GM12878 (cell line): ENCODE data around the gene TNPO2. TPM values are rescaled to one million over a fixed set of nuclear protein-coding genes. Genes with fewer than 3 reads are reported as not detected.

Source experiments
- ATAC-seq: fragments of 200-7000 bp; cut with Tn5 transposase; 3 replicates; pipeline ENCODE4 v1.9.1; 2020; ENCODE audit warnings: mild to moderate bottlenecking, moderate library complexity
- BruUV-seq: library from RNA; stranded (reverse); fragments of 400-500 nt; replicated peaks from 2 replicates; lab custom pipeline; 2021; lab: Mats Ljungman, UMichigan
- CTCF ChIA-PET: fragments of 300-600 bp; sonication (Branson Sonifier 250); formaldehyde crosslinking; extraction: SDS; loops from one replicate; lab custom pipeline; 2021; ENCODE audit warnings: inconsistent platforms; lab: Yijun Ruan, JAX
- POLR2A ChIA-PET: fragments of 350-600 bp; formaldehyde crosslinking; extraction: SDS; loops from one replicate; lab custom pipeline; 2021; ENCODE audit warnings: inconsistent platforms; lab: Charles Lee
- RAD21 ChIA-PET: fragments of 300-600 bp; sonication (Branson Sonifier 250); formaldehyde crosslinking; loops from one replicate; lab custom pipeline; 2023; ENCODE audit warnings: antibody characterized with exemption; ENCODE audit not compliant: unreplicated experiment; lab: Charles Lee
- SMC1A ChIA-PET: fragments of 300-600 bp; sonication (Branson Sonifier 250); formaldehyde crosslinking; loops from one replicate; lab custom pipeline; 2023; ENCODE audit not compliant: unreplicated experiment, uncharacterized antibody; lab: Charles Lee
- DNase-seq: peaks from one replicate; pipeline ENCODE4 v3.0.0-alpha.2; 2011; ENCODE audit warnings: low read depth, low spot score
- FAIRE-seq: peaks from 3 replicates; lab custom pipeline; 2011; peaks lifted over from hg19 to GRCh38; lab: Jason Lieb, UNC
- H2AFZ ChIP-seq: 2 replicates; pipeline ENCODE4 v1.6.0; 2011; ENCODE audit warnings: low read depth, low read length, control low read depth; ENCODE audit not compliant: control insufficient read depth
- H3K27ac ChIP-seq: 2 replicates; pipeline ENCODE4 v1.5.1; 2011; ENCODE audit warnings: control low read depth; ENCODE audit not compliant: control insufficient read depth, insufficient read depth
- H3K27me3 ChIP-seq, 2 experiments: replicated peaks in 1 of 2; 2 replicates each; pipeline versions ENCODE4 v1.6.0 to v1.6.1; 2011; ENCODE audit warnings: low read length in 1 of 2; ENCODE audit not compliant: control insufficient read depth in 2 of 2, insufficient read depth in 2 of 2
- H3K36me3 ChIP-seq, 2 experiments: 2 replicates each; pipeline ENCODE4 v1.5.1; 2011; ENCODE audit warnings: low read length in 1 of 2; ENCODE audit not compliant: control insufficient read depth in 2 of 2, insufficient read depth in 2 of 2
- H3K4me1 ChIP-seq: 2 replicates; pipeline ENCODE4 v1.6.1; 2011; ENCODE audit warnings: mild to moderate bottlenecking, low read length, moderate library complexity, mixed read lengths; ENCODE audit not compliant: control insufficient read depth, insufficient read depth
- H3K4me2 ChIP-seq: 2 replicates; pipeline ENCODE4 v1.6.0; 2011; ENCODE audit warnings: control low read depth; ENCODE audit not compliant: control insufficient read depth, insufficient read depth
- H3K4me3 ChIP-seq: fragments of 200-600 bp; sonication (generic); 2 replicates; pipeline ENCODE4 v1.5.1; 2016
- H3K79me2 ChIP-seq: 2 replicates; pipeline ENCODE4 v1.6.0; 2011; ENCODE audit warnings: low read length; ENCODE audit not compliant: control insufficient read depth, insufficient read depth
- H3K9ac ChIP-seq: 2 replicates; pipeline ENCODE4 v1.8.0; 2011; ENCODE audit warnings: low read length, control low read depth, mixed read lengths; ENCODE audit not compliant: control insufficient read depth, insufficient read depth
- H3K9me3 ChIP-seq: replicated peaks from 3 replicates; pipeline ENCODE4 v1.5.1; 2011; ENCODE audit warnings: mild to moderate bottlenecking, low read length; ENCODE audit not compliant: control insufficient read depth, insufficient read depth
- H4K20me1 ChIP-seq: 2 replicates; pipeline ENCODE4 v1.6.0; 2011; ENCODE audit not compliant: control insufficient read depth, insufficient read depth
- ESRRA ChIP-seq: IDR thresholded peaks from 2 replicates; pipeline ENCODE4 v1.6.1; 2012; ENCODE audit warnings: mild to moderate bottlenecking, low read length, improper control_type of control experiment
- MAX ChIP-seq: IDR thresholded peaks from 2 replicates; pipeline ENCODE4 v1.6.1; 2012; ENCODE audit warnings: low read depth, low read length, improper control_type of control experiment
- MTA2 ChIP-seq: fragments of 450-650 bp; IDR thresholded peaks from 2 replicates; pipeline ENCODE4 v1.6.1; 2016; ENCODE audit warnings: low read depth, mild to moderate bottlenecking, moderate library complexity
- NFYA ChIP-seq: IDR thresholded peaks from 2 replicates; pipeline ENCODE4 v1.6.1; 2011; ENCODE audit warnings: low read depth, mild to moderate bottlenecking, low read length, improper control_type of control experiment, borderline replicate concordance
- POLR2A ChIP-seq: IDR thresholded peaks from 2 replicates; pipeline ENCODE4 v1.6.1; 2011; ENCODE audit warnings: low read depth, mild to moderate bottlenecking, low read length
- POLR2AphosphoS5 ChIP-seq: IDR thresholded peaks from 2 replicates; pipeline ENCODE4 v1.6.1; 2011; ENCODE audit warnings: mild to moderate bottlenecking, low read length, inconsistent platforms
- RAD51 ChIP-seq: fragments of 450-650 bp; IDR thresholded peaks from 2 replicates; pipeline ENCODE4 v1.6.1; 2016; ENCODE audit warnings: moderate library complexity, mild to moderate bottlenecking, inconsistent platforms
- RELA ChIP-seq: fragments of 450-650 bp; IDR thresholded peaks from 2 replicates; pipeline ENCODE4 v1.8.0; 2014; ENCODE audit warnings: borderline replicate concordance; ENCODE audit not compliant: partially characterized antibody
- RUNX3 ChIP-seq: IDR thresholded peaks from 2 replicates; pipeline ENCODE4 v1.6.1; 2012; ENCODE audit warnings: low read length, inconsistent platforms
- SMC3 ChIP-seq: IDR thresholded peaks from 2 replicates; pipeline ENCODE4 v1.6.1; 2011; ENCODE audit warnings: low read length, improper control_type of control experiment, borderline replicate concordance
- SUZ12 ChIP-seq: fragments of 200-600 bp; sonication (generic); IDR thresholded peaks from one replicate; pipeline ENCODE4 v1.6.1; 2018; ENCODE audit warnings: antibody characterized with exemption, mild to moderate bottlenecking; ENCODE audit not compliant: unreplicated experiment
- USF2 ChIP-seq: IDR thresholded peaks from 2 replicates; pipeline ENCODE4 v1.6.1; 2011; ENCODE audit warnings: low read depth, low read length, improper control_type of control experiment, borderline replicate concordance
- ZBED1 ChIP-seq: IDR thresholded peaks from 2 replicates; pipeline ENCODE4 v1.6.1; 2016; ENCODE audit warnings: borderline replicate concordance
- ZNF274 ChIP-seq: IDR thresholded peaks from one replicate; pipeline ENCODE4 v1.8.0; 2011; ENCODE audit not compliant: insufficient read length, insufficient read depth
- WGBS: methylation state at CpG from one replicate; pipeline ENCODE4 v1.1.6; 2016; ENCODE audit warnings: low lambda C conversion rate; ENCODE audit not compliant: insufficient replicate concordance, insufficient coverage; ENCODE audit errors: missing lambda C conversion rate; 5-methylcytosine and 5-hydroxymethylcytosine counted together
- in situ Hi-C: fragments of 300-500 bp; cut with MboI; formaldehyde crosslinking; loops from 9 replicates; pipeline ENCODE4 v1.14.3; 2018; ENCODE audit warnings: mixed read lengths
- intact Hi-C: fragments of 100-400 bp; cut with micrococcal nuclease; formaldehyde crosslinking; loops from one replicate; pipeline ENCODE4 v1.14.2; 2022; ENCODE audit not compliant: unreplicated experiment
- polyA plus RNA-seq, 11 experiments: library from polyadenylated mRNA; depleted of rRNA in 4 of 11; unstranded in 6 of 11; stranded (reverse) in 5 of 11; fragments of >200 nt; fragmentation: Nextera tagmentation in 4 of 11; fragmentation: Illumina TruSeq in 1 of 11; extraction: Ambion mirVana in 4 of 11; extraction: Trizol in 1 of 11; gene quantifications; 1 replicate in 1 of 11; 2 replicates in 10 of 11; pipeline versions ENCODE4 v1.2.1 to v1.2.3, GENCODE V29; 2011 to 2016; ENCODE audit warnings: inconsistent platforms in 2 of 11, missing spikeins in 2 of 11, low read depth in 1 of 11
- total RNA-seq, 4 experiments: library from RNA; depleted of rRNA in 3 of 4; stranded (reverse); fragments of >200 nt in 3 of 4; fragmentation: Illumina TruSeq in 1 of 4; extraction: Trizol in 1 of 4; gene quantifications; 2 replicates each; pipeline versions ENCODE4 v1.2.1 to v1.2.3, GENCODE V29; 2013 to 2021
- TF ChIP-seq, protein P1 (sequence below), 3 experiments: IDR thresholded peaks in 2 of 3; conservative IDR thresholded peaks in 1 of 3; 2 replicates each; pipeline ENCODE4 v1.5.1; 2011; ENCODE audit warnings: low read depth in 3 of 3, low read length in 3 of 3, mild to moderate bottlenecking in 3 of 3, control low read depth in 2 of 3, moderate library complexity in 2 of 3, inconsistent platforms in 1 of 3, mixed read lengths in 1 of 3; ENCODE audit not compliant: control insufficient read depth in 2 of 3, insufficient read depth in 1 of 3; ENCODE audit errors: extremely low read depth in 1 of 3
- TF ChIP-seq, protein P2 (sequence below): IDR thresholded peaks from 2 replicates; pipeline ENCODE4 v1.6.1; 2011; ENCODE audit warnings: mild to moderate bottlenecking, low read depth, low read length, moderate library complexity; ENCODE audit not compliant: insufficient replicate concordance

The TNPO2 gene
- total and polyA plus RNA-seq, 10 of the 15 experiments (the other 5 are each of a cell fraction or from before 2014, with no cell fraction given) = 5.5 to 99.7 (median 29.6) TPM

- peak overlapping the region; percentile 99 for H3K9ac ChIP-seq
- peak overlapping the region; percentile 92 for H3K4me3 ChIP-seq
- no TSS peak for BruUV-seq
- ChIA-PET CTCF (interaction anchor here (0.6 to 2.6 kb wide), 7 partner anchors 11 to 107 kb away, joined by 3 to 16 read pairs (median 5); partner anchors contain the start of genes DHPS, ZNF490 and ZNF791), RAD21 (interaction anchor here (0.5 kb wide), 1 partner anchor 104 kb away, joined by 3 read pairs; no protein-coding TSS in a partner anchor), SMC1A (interaction anchor here (0.6 to 2.1 kb wide), 5 partner anchors 7 to 269 kb away, joined by 3 to 4 read pairs (median 3); no protein-coding TSS in a partner anchor), POLR2A (no interaction called here)
- H3K36me3 ChIP-seq = peaks cover 7 to 14% of the 10 kb centered on the region in 2 experiments; a peak in 3 of 4 replicates
- TF ChIP-seq POLR2AphosphoS5 (peak; percentile 36; the same call in 1 of the 2 replicates), NFYA (no peak), USF2 (no peak), ZBED1 (peak; percentile 50; the same call in 1 of the 2 replicates), MTA2 (no peak), RELA (no peak), RUNX3 (peak; percentile 3; the same call in 1 of the 2 replicates), MAX (no peak), SMC3 (no peak), ESRRA (no peak), ZNF274 (no peak), POLR2A (peak; percentile 51), SUZ12 (no peak), RAD51 (no peak)
- TF ChIP-seq, protein P1, sequence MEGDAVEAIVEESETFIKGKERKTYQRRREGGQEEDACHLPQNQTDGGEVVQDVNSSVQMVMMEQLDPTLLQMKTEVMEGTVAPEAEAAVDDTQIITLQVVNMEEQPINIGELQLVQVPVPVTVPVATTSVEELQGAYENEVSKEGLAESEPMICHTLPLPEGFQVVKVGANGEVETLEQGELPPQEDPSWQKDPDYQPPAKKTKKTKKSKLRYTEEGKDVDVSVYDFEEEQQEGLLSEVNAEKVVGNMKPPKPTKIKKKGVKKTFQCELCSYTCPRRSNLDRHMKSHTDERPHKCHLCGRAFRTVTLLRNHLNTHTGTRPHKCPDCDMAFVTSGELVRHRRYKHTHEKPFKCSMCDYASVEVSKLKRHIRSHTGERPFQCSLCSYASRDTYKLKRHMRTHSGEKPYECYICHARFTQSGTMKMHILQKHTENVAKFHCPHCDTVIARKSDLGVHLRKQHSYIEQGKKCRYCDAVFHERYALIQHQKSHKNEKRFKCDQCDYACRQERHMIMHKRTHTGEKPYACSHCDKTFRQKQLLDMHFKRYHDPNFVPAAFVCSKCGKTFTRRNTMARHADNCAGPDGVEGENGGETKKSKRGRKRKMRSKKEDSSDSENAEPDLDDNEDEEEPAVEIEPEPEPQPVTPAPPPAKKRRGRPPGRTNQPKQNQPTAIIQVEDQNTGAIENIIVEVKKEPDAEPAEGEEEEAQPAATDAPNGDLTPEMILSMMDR (IDR thresholded peaks at IDR 0.05 in 2 of 3, conservative IDR thresholded peaks at IDR 0.05 in 1 of 3; ENCODE audit: control insufficient read depth in 2 of 3, extremely low read depth in 1 of 3, insufficient read depth in 1 of 3, low read depth in 3 of 3, low read length in 3 of 3) = no peak
- TF ChIP-seq, protein P2, sequence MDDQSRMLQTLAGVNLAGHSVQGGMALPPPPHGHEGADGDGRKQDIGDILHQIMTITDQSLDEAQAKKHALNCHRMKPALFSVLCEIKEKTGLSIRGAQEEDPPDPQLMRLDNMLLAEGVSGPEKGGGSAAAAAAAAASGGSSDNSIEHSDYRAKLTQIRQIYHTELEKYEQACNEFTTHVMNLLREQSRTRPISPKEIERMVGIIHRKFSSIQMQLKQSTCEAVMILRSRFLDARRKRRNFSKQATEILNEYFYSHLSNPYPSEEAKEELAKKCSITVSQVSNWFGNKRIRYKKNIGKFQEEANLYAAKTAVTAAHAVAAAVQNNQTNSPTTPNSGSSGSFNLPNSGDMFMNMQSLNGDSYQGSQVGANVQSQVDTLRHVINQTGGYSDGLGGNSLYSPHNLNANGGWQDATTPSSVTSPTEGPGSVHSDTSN = no peak
- DNase-seq = no peak
- FAIRE-seq = no peak
- peaks cover 39% of the 10 kb centered on the region for H3K79me2 ChIP-seq
- peak overlapping the region; percentile 99 for H2AFZ ChIP-seq
- WGBS = 34% methylated on average over 26 of the region's 26 CpGs
- H4K20me1 ChIP-seq = no peaks in the 10 kb centered on the region
- peak overlapping the region; percentile 100 for H3K27ac ChIP-seq
- in situ Hi-C loops (loop anchor here (5.0 kb wide), 1 partner anchor 108 kb away; no protein-coding TSS in a partner anchor), intact Hi-C loops (loop anchor here (5.0 kb wide), 1 partner anchor 468 kb away; no protein-coding TSS in a partner anchor)
- ATAC-seq = no peak
- no peaks in the 10 kb centered on the region for H3K27me3 ChIP-seq
- peak overlapping the region; percentile 60 for H3K4me2 ChIP-seq
- peaks cover 18% of the 10 kb centered on the region for H3K4me1 ChIP-seq
- H3K9me3 ChIP-seq = no peaks in the 10 kb centered on the region
These were observed 53.4 kb downstream of the TNPO2 start for GRCh38 chr19:12670159-12670928.
